ENCODE measurements around the gene LCN10.

The LCN10 gene

GRCh38 chr9:136740069-136740468 is 2.7 kb downstream of the LCN10 start:
- H3K27me3 ChIP-seq (ENCODE audit: control insufficient read depth, insufficient read depth, low read length), result peaks cover 19% of the 10 kb centered on the region
- no peaks in the 10 kb centered on the region for H3K36me3 ChIP-seq (ENCODE audit: control insufficient read depth, insufficient read depth, low read length)
- no peaks in the 10 kb centered on the region for H3K4me1 ChIP-seq (ENCODE audit: control insufficient read depth, insufficient read depth, low read length)
- H3K9ac ChIP-seq (ENCODE audit: low read length), result no peak overlapping the region
- H3K27ac ChIP-seq (ENCODE audit: low read depth, low read length), result no peak overlapping the region
- H3K4me3 ChIP-seq (ENCODE audit: low read length), result no peak overlapping the region

GRCh38 chr9:136739509-136739908 is 3.2 kb downstream of the LCN10 start:
- no peak overlapping the region for H3K27ac ChIP-seq (ENCODE audit: low read depth, low read length)
- H3K36me3 ChIP-seq (ENCODE audit: control insufficient read depth, insufficient read depth, low read length), result no peaks in the 10 kb centered on the region
- no peaks in the 10 kb centered on the region for H3K4me1 ChIP-seq (ENCODE audit: control insufficient read depth, insufficient read depth, low read length)
- H3K4me3 ChIP-seq (ENCODE audit: low read length), result no peak overlapping the region
- no peak overlapping the region for H3K9ac ChIP-seq (ENCODE audit: low read length)
- peaks cover 19% of the 10 kb centered on the region for H3K27me3 ChIP-seq (ENCODE audit: control insufficient read depth, insufficient read depth, low read length)

- Histone ChIP-seq H3K27me3 (ENCODE audit: control insufficient read depth, insufficient read depth, low read length) (peaks cover 19% of the 10 kb centered on the region), H3K4me3 (ENCODE audit: low read length) (no peak overlapping the region), H3K4me1 (ENCODE audit: control insufficient read depth, insufficient read depth, low read length) (no peaks in the 10 kb centered on the region), H3K36me3 (ENCODE audit: control insufficient read depth, insufficient read depth, low read length) (no peaks in the 10 kb centered on the region), H3K27ac (ENCODE audit: low read depth, low read length) (no peak overlapping the region), H3K9ac (ENCODE audit: low read length) (no peak overlapping the region)
Observed at GRCh38 chr9:136738960-136739359, 3.8 kb downstream of the LCN10 start.

GRCh38 chr9:136735812-136736480 is 6.8 kb downstream of the LCN10 start:
- no peak overlapping the region for H3K9ac ChIP-seq (ENCODE audit: low read length)
- peaks cover 8% of the 10 kb centered on the region for H3K27me3 ChIP-seq (ENCODE audit: control insufficient read depth, insufficient read depth, low read length)

GRCh38 chr9:136734837-136735496 is 7.8 kb downstream of the LCN10 start:
- Histone ChIP-seq H3K4me3 (ENCODE audit: low read length) (no peak overlapping the region), H3K27ac (ENCODE audit: low read depth, low read length) (no peak overlapping the region), H3K4me1 (ENCODE audit: control insufficient read depth, insufficient read depth, low read length) (no peaks in the 10 kb centered on the region), H3K36me3 (ENCODE audit: control insufficient read depth, insufficient read depth, low read length) (no peaks in the 10 kb centered on the region), H3K9ac (ENCODE audit: low read length) (no peak overlapping the region), H3K27me3 (ENCODE audit: control insufficient read depth, insufficient read depth, low read length) (no peaks in the 10 kb centered on the region)

More at GRCh38 chr9:136735812-136736480, 6.8 kb downstream of the LCN10 start:
- Histone ChIP-seq H3K36me3 (ENCODE audit: control insufficient read depth, insufficient read depth, low read length) (no peaks in the 10 kb centered on the region), H3K27ac (ENCODE audit: low read depth, low read length) (no peak overlapping the region), H3K4me1 (ENCODE audit: control insufficient read depth, insufficient read depth, low read length) (no peaks in the 10 kb centered on the region), H3K4me3 (ENCODE audit: low read length) (no peak overlapping the region)

- H3K27me3 ChIP-seq (ENCODE audit: control insufficient read depth, insufficient read depth, low read length), result no peaks in the 10 kb centered on the region
Observed at GRCh38 chr9:136733611-136734010, 9.1 kb downstream of the LCN10 start.

GRCh38 chr9:136732444-136733178 is 10.1 kb downstream of the LCN10 start:
- H3K4me3 ChIP-seq (ENCODE audit: low read length), result no peak overlapping the region
- H3K36me3 ChIP-seq (ENCODE audit: control insufficient read depth, insufficient read depth, low read length), result no peaks in the 10 kb centered on the region
- no peak overlapping the region for H3K27ac ChIP-seq (ENCODE audit: low read depth, low read length)
- H3K9ac ChIP-seq (ENCODE audit: low read length), result no peak overlapping the region
- no peaks in the 10 kb centered on the region for H3K27me3 ChIP-seq (ENCODE audit: control insufficient read depth, insufficient read depth, low read length)
- peaks cover 3% of the 10 kb centered on the region for H3K4me1 ChIP-seq (ENCODE audit: control insufficient read depth, insufficient read depth, low read length)

More at GRCh38 chr9:136733611-136734010, 9.1 kb downstream of the LCN10 start:
- peaks cover 3% of the 10 kb centered on the region for H3K4me1 ChIP-seq (ENCODE audit: control insufficient read depth, insufficient read depth, low read length)
- no peak overlapping the region for H3K27ac ChIP-seq (ENCODE audit: low read depth, low read length)
- no peak overlapping the region for H3K4me3 ChIP-seq (ENCODE audit: low read length)
- no peaks in the 10 kb centered on the region for H3K36me3 ChIP-seq (ENCODE audit: control insufficient read depth, insufficient read depth, low read length)
- H3K9ac ChIP-seq (ENCODE audit: low read length), result no peak overlapping the region

GRCh38 chr9:136729926-136730325 is 12.8 kb downstream of the LCN10 start:
- no peak overlapping the region for H3K4me3 ChIP-seq (ENCODE audit: low read length)
- peaks cover 15% of the 10 kb centered on the region for H3K36me3 ChIP-seq (ENCODE audit: control insufficient read depth, insufficient read depth, low read length)
- no peaks in the 10 kb centered on the region for H3K27me3 ChIP-seq (ENCODE audit: control insufficient read depth, insufficient read depth, low read length)
- H3K27ac ChIP-seq (ENCODE audit: low read depth, low read length), result no peak overlapping the region
- H3K4me1 ChIP-seq (ENCODE audit: control insufficient read depth, insufficient read depth, low read length), result peaks cover 11% of the 10 kb centered on the region
- H3K9ac ChIP-seq (ENCODE audit: low read length), result no peak overlapping the region

- H3K27ac ChIP-seq (ENCODE audit: low read depth, low read length), result no peak overlapping the region
- H3K4me1 ChIP-seq (ENCODE audit: control insufficient read depth, insufficient read depth, low read length), result peaks cover 11% of the 10 kb centered on the region
- H3K4me3 ChIP-seq (ENCODE audit: low read length), result peak overlapping the region; percentile 86
- H3K9ac ChIP-seq (ENCODE audit: low read length), result no peak overlapping the region
- H3K27me3 ChIP-seq (ENCODE audit: control insufficient read depth, insufficient read depth, low read length), result no peaks in the 10 kb centered on the region
- H3K36me3 ChIP-seq (ENCODE audit: control insufficient read depth, insufficient read depth, low read length), result peaks cover 20% of the 10 kb centered on the region
Observed at GRCh38 chr9:136729144-136729543, 13.6 kb downstream of the LCN10 start.

- Histone ChIP-seq H3K27ac (ENCODE audit: low read depth, low read length) (no peak overlapping the region), H3K27me3 (ENCODE audit: control insufficient read depth, insufficient read depth, low read length) (no peaks in the 10 kb centered on the region), H3K36me3 (ENCODE audit: control insufficient read depth, insufficient read depth, low read length) (peaks cover 25% of the 10 kb centered on the region), H3K4me3 (ENCODE audit: low read length) (peak overlapping the region; percentile 86), H3K9ac (ENCODE audit: low read length) (peak overlapping the region; percentile 41), H3K4me1 (ENCODE audit: control insufficient read depth, insufficient read depth, low read length) (peaks cover 11% of the 10 kb centered on the region)
Observed at GRCh38 chr9:136728548-136729123, 14.1 kb downstream of the LCN10 start.

- H3K27ac ChIP-seq (ENCODE audit: low read depth, low read length), result peak overlapping the region; percentile 63
- H3K9ac ChIP-seq (ENCODE audit: low read length), result peak overlapping the region; percentile 68
- H3K4me1 ChIP-seq (ENCODE audit: control insufficient read depth, insufficient read depth, low read length), result peaks cover 11% of the 10 kb centered on the region
Observed at GRCh38 chr9:136728080-136728547, 14.6 kb downstream of the LCN10 start.

GRCh38 chr9:136726631-136727191 is 16.0 kb downstream of the LCN10 start:
- Histone ChIP-seq H3K36me3 (ENCODE audit: control insufficient read depth, insufficient read depth, low read length) (peaks cover 37% of the 10 kb centered on the region), H3K27me3 (ENCODE audit: control insufficient read depth, insufficient read depth, low read length) (no peaks in the 10 kb centered on the region), H3K27ac (ENCODE audit: low read depth, low read length) (no peak overlapping the region), H3K4me3 (ENCODE audit: low read length) (peak overlapping the region; percentile 91), H3K4me1 (ENCODE audit: control insufficient read depth, insufficient read depth, low read length) (peaks cover 11% of the 10 kb centered on the region), H3K9ac (ENCODE audit: low read length) (no peak overlapping the region)

More at GRCh38 chr9:136728080-136728547, 14.6 kb downstream of the LCN10 start:
- H3K4me3 ChIP-seq (ENCODE audit: low read length), result peak overlapping the region; percentile 91
- H3K27me3 ChIP-seq (ENCODE audit: control insufficient read depth, insufficient read depth, low read length), result no peaks in the 10 kb centered on the region
- H3K36me3 ChIP-seq (ENCODE audit: control insufficient read depth, insufficient read depth, low read length), result peaks cover 29% of the 10 kb centered on the region
